ENCODE measurements around the gene LAMA2. TPM values are rescaled to one million over a fixed set of nuclear protein-coding genes. Genes with fewer than 3 reads are reported as not detected.

The LAMA2 gene
- polyA plus RNA-seq, 1 donor from 2014 or later, result 2.5 TPM

- Histone ChIP-seq H3F3A (ENCODE audit: insufficient read depth, low read length, poor library complexity, severe bottlenecking) (no peaks in the 10 kb centered on the region), H2AFZ (ENCODE audit: low read depth, low read length) (no peak overlapping the region), H3K9me2 (ENCODE audit: insufficient read depth, low read length) (no peaks in the 10 kb centered on the region), H3K27me3 (ENCODE audit: insufficient read depth, low read depth, low read length) (no peaks in the 10 kb centered on the region), H3K27ac (ENCODE audit: low read length) (no peak overlapping the region), H3K79me2 (replicated peaks; ENCODE audit: insufficient read depth, low read length) (no peaks in the 10 kb centered on the region), H4K20me1 (ENCODE audit: insufficient read depth) (no peaks in the 10 kb centered on the region), H3K36me3 (ENCODE audit: insufficient read depth, low read length) (no peaks in the 10 kb centered on the region), H3K9ac (ENCODE audit: low read length) (no peak overlapping the region), H3K4me3 (ENCODE audit: low read length) (no peak overlapping the region), H3K9me3 (ENCODE audit: low read length) (no peaks in the 10 kb centered on the region), H3K4me2 (ENCODE audit: low read length) (no peak overlapping the region)
- TF ChIP-seq RAD21 (conservative IDR thresholded peaks at IDR 0.05) (no peak), MXI1 (conservative IDR thresholded peaks at IDR 0.05; ENCODE audit: poor library complexity, severe bottlenecking) (no peak), POLR2AphosphoS5 (IDR thresholded peaks at IDR 0.05) (no peak), SMC3 (conservative IDR thresholded peaks at IDR 0.05; ENCODE audit: poor library complexity) (no peak), TAF1 (IDR thresholded peaks at IDR 0.05; ENCODE audit: low read depth) (no peak), REST (IDR thresholded peaks at IDR 0.05; ENCODE audit: borderline replicate concordance) (no peak), EP300 (conservative IDR thresholded peaks at IDR 0.05; ENCODE audit: poor library complexity, severe bottlenecking) (no peak), EZH2 (IDR thresholded peaks at IDR 0.05; ENCODE audit: borderline replicate concordance, insufficient read depth, low read length, poor library complexity, severe bottlenecking) (no peak)
- TF ChIP-seq, protein P1, sequence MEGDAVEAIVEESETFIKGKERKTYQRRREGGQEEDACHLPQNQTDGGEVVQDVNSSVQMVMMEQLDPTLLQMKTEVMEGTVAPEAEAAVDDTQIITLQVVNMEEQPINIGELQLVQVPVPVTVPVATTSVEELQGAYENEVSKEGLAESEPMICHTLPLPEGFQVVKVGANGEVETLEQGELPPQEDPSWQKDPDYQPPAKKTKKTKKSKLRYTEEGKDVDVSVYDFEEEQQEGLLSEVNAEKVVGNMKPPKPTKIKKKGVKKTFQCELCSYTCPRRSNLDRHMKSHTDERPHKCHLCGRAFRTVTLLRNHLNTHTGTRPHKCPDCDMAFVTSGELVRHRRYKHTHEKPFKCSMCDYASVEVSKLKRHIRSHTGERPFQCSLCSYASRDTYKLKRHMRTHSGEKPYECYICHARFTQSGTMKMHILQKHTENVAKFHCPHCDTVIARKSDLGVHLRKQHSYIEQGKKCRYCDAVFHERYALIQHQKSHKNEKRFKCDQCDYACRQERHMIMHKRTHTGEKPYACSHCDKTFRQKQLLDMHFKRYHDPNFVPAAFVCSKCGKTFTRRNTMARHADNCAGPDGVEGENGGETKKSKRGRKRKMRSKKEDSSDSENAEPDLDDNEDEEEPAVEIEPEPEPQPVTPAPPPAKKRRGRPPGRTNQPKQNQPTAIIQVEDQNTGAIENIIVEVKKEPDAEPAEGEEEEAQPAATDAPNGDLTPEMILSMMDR (IDR thresholded peaks at IDR 0.05; ENCODE audit: poor library complexity, severe bottlenecking), result no peak
Measured at GRCh38 chr6:129309154-129309553, 426.2 kb downstream of the LAMA2 start.

DNA sequence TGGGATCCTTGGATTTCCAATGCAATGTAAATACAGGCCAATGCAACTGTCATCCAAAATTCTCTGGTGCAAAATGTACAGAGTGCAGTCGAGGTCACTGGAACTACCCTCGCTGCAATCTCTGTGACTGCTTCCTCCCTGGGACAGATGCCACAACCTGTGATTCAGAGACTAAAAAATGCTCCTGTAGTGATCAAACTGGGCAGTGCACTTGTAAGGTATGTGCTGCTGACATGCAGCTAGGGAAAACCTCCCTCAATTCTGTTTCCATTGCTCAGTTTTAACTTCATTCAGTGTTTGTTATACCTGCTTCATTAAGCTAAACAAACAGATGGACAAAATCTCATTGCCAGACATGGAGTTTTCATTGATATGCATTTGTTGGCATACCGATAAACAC, 429.9 kb downstream of the LAMA2 start:
- no peak overlapping the region for H3K27ac ChIP-seq (ENCODE audit: low read length)
- no peak overlapping the region for H3K9ac ChIP-seq (ENCODE audit: low read length)
- H3K4me3 ChIP-seq (ENCODE audit: low read length), result no peak overlapping the region
- no peaks in the 10 kb centered on the region for H4K20me1 ChIP-seq (ENCODE audit: insufficient read depth)
- H3K79me2 ChIP-seq (replicated peaks; ENCODE audit: insufficient read depth, low read length), result no peaks in the 10 kb centered on the region
- H3K9me2 ChIP-seq (ENCODE audit: insufficient read depth, low read length), result no peaks in the 10 kb centered on the region
- no peak overlapping the region for H2AFZ ChIP-seq (ENCODE audit: low read depth, low read length)
- no peak overlapping the region for H3K4me2 ChIP-seq (ENCODE audit: low read length)
- H3K9me3 ChIP-seq (ENCODE audit: low read length), result no peaks in the 10 kb centered on the region
- H3F3A ChIP-seq (ENCODE audit: insufficient read depth, low read length, poor library complexity, severe bottlenecking), result no peaks in the 10 kb centered on the region
- H3K36me3 ChIP-seq (ENCODE audit: insufficient read depth, low read length), result no peaks in the 10 kb centered on the region
- no peak for TF ChIP-seq EZH2 (IDR thresholded peaks at IDR 0.05; ENCODE audit: borderline replicate concordance, insufficient read depth, low read length, poor library complexity, severe bottlenecking)
- TF ChIP-seq TAF1 (IDR thresholded peaks at IDR 0.05; ENCODE audit: low read depth), result no peak
- TF ChIP-seq SMC3 (conservative IDR thresholded peaks at IDR 0.05; ENCODE audit: poor library complexity), result no peak
- TF ChIP-seq RAD21 (conservative IDR thresholded peaks at IDR 0.05), result no peak
- TF ChIP-seq REST (IDR thresholded peaks at IDR 0.05; ENCODE audit: borderline replicate concordance), result no peak
- TF ChIP-seq MXI1 (conservative IDR thresholded peaks at IDR 0.05; ENCODE audit: poor library complexity, severe bottlenecking), result no peak
- no peaks in the 10 kb centered on the region for H3K27me3 ChIP-seq (ENCODE audit: insufficient read depth, low read depth, low read length)
